Neural progenitor cell (in vitro differentiated cells): ENCODE results near the gene ATG16L2.

ENCODE experiments used
- EZH2 ChIP-seq: fragments of 200-600 bp; sonication (generic); IDR thresholded peaks from 2 replicates; pipeline ENCODE4 v1.6.1; 2017; ENCODE audit warnings: antibody characterized with exemption, mild to moderate bottlenecking, moderate library complexity
- TF ChIP-seq, protein P1 (sequence below): fragments of 200-600 bp; sonication (generic); IDR thresholded peaks from 2 replicates; pipeline ENCODE4 v1.5.1; 2017; ENCODE audit warnings: antibody characterized with exemption, mild to moderate bottlenecking

DNA sequence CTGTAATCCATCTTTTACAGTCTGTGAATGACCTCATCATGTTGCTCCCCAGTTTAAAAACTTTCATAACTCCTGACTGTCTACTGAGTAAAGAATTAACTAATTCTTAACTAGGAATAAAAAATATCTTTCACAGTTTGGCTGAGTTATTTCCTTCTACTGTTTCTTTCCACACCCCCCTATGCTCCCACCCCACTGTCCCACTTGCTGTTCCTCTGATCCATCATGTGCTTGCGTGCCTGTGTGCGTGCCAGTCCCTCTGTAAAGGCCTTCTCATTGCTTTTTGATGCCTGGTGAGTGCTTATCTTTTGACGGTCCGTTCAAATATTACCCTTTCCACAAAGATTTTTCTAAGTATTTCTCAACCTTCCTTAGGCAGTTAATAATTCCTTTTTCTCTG is 55.6 kb downstream of the ATG16L2 start:
- TF ChIP-seq, protein P1, sequence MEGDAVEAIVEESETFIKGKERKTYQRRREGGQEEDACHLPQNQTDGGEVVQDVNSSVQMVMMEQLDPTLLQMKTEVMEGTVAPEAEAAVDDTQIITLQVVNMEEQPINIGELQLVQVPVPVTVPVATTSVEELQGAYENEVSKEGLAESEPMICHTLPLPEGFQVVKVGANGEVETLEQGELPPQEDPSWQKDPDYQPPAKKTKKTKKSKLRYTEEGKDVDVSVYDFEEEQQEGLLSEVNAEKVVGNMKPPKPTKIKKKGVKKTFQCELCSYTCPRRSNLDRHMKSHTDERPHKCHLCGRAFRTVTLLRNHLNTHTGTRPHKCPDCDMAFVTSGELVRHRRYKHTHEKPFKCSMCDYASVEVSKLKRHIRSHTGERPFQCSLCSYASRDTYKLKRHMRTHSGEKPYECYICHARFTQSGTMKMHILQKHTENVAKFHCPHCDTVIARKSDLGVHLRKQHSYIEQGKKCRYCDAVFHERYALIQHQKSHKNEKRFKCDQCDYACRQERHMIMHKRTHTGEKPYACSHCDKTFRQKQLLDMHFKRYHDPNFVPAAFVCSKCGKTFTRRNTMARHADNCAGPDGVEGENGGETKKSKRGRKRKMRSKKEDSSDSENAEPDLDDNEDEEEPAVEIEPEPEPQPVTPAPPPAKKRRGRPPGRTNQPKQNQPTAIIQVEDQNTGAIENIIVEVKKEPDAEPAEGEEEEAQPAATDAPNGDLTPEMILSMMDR: no peak
- no peak for TF ChIP-seq EZH2
